Cerebellar cortex (tissue), 1 donor: ENCODE results near the gene CNGA2.

Source experiments
- DNase-seq: peaks from one replicate; pipeline ENCODE4 v3.0.0-alpha.2; 2015; ENCODE audit warnings: low spot score

Gene CNGA2

GRCh38 chrX:151712253-151712652, 22.3 kb upstream of the CNGA2 start:
- no peak for DNase-seq

GRCh38 chrX:151713849-151714248, 20.7 kb upstream of the CNGA2 start:
- peak; percentile 0 for DNase-seq

- DNase-seq = no peak
These were observed 20.2 kb upstream of the CNGA2 start for GRCh38 chrX:151714362-151714761.

GRCh38 chrX:151715752-151716151, 18.8 kb upstream of the CNGA2 start, which contains the start of gene FATE1:
Gene FATE1 (plus strand): TSS chrX:151716035. CDS start chrX:151716120, 85 bp downstream.
- DNase-seq = no peak

- DNase-seq = no peak
These were observed 12.2 kb upstream of the CNGA2 start for GRCh38 chrX:151722241-151722846.

GRCh38 chrX:151723156-151723760, 11.3 kb upstream of the CNGA2 start:
- no peak for DNase-seq

- DNase-seq = peak; percentile 47
These were observed 9.8 kb upstream of the CNGA2 start for GRCh38 chrX:151724563-151725337.

- DNase-seq = peak; percentile 35
These were observed 9.3 kb upstream of the CNGA2 start for GRCh38 chrX:151725338-151725614.

GRCh38 chrX:151726751-151727150, 7.8 kb upstream of the CNGA2 start:
- DNase-seq = no peak

GRCh38 chrX:151727346-151727745, 7.2 kb upstream of the CNGA2 start:
- DNase-seq = no peak

GRCh38 chrX:151729056-151729725, 5.4 kb upstream of the CNGA2 start:
- DNase-seq = no peak

GRCh38 chrX:151735219-151735618, 673 bp downstream of the CNGA2 start:
- DNase-seq = no peak

GRCh38 chrX:151736685-151737084, 2.1 kb downstream of the CNGA2 start:
- DNase-seq = no peak

- no peak for DNase-seq
These were observed 2.9 kb downstream of the CNGA2 start for GRCh38 chrX:151737494-151737893.

- DNase-seq = no peak
These were observed 4.2 kb downstream of the CNGA2 start for GRCh38 chrX:151738751-151739150.

- no peak for DNase-seq
These were observed 7.1 kb downstream of the CNGA2 start for GRCh38 chrX:151741606-151742005.

- no peak for DNase-seq
These were observed 7.8 kb downstream of the CNGA2 start for GRCh38 chrX:151742311-151742710.

- no peak for DNase-seq
These were observed 9.3 kb downstream of the CNGA2 start for GRCh38 chrX:151743651-151744470.

- DNase-seq = no peak
These were observed 11.1 kb downstream of the CNGA2 start for GRCh38 chrX:151745651-151746050.

- DNase-seq = no peak
These were observed 12.0 kb downstream of the CNGA2 start for GRCh38 chrX:151746502-151746901.

- DNase-seq = no peak
These were observed 16.0 kb downstream of the CNGA2 start for GRCh38 chrX:151750511-151750910.

- DNase-seq = no peak
These were observed 18.3 kb downstream of the CNGA2 start for GRCh38 chrX:151752847-151753246.
